Measurements from ENCODE around the gene ADAMTSL3.

- TF ChIP-seq MAFK (IDR thresholded peaks at IDR 0.05; ENCODE audit: low read depth, low read length) (no peak), CTCF (conservative IDR thresholded peaks at IDR 0.05; ENCODE audit: low read depth, low read length) (peak; percentile 51), RCOR1 (IDR thresholded peaks at IDR 0.05; ENCODE audit: insufficient replicate concordance, low read length) (no peak), POLR2A (IDR thresholded peaks at IDR 0.05; ENCODE audit: low read depth, low read length) (no peak), BHLHE40 (IDR thresholded peaks at IDR 0.05; ENCODE audit: low read depth, low read length) (no peak), CEBPB (IDR thresholded peaks at IDR 0.05; ENCODE audit: low read depth, low read length) (no peak), MAZ (IDR thresholded peaks at IDR 0.05; ENCODE audit: borderline replicate concordance, low read depth, low read length) (no peak), RAD21 (IDR thresholded peaks at IDR 0.05; ENCODE audit: low read length) (peak; percentile 52), ELK1 (IDR thresholded peaks at IDR 0.05; ENCODE audit: borderline replicate concordance, low read depth, low read length) (no peak)
Observed at GRCh38 chr15:84035399-84035766, 381.5 kb downstream of the ADAMTSL3 start.
